Measurements from ENCODE around the gene TIAM2. TPM values are rescaled to one million over a fixed set of nuclear protein-coding genes. Genes with fewer than 3 reads are reported as not detected.

The TIAM2 gene
- total and polyA plus RNA-seq, 8 donors, result 1.1 to 44.2 (median 5.5) TPM

GRCh38 chr6:155259897-155260296, 264.8 kb downstream of the TIAM2 start:
- H3K4me1 ChIP-seq, result peaks cover 0 to 2% (median 0%) of the 10 kb centered on the region in 4 donors
- no peaks in the 10 kb centered on the region for H3K9me3 ChIP-seq
- no peak for DNase-seq
- no peaks in the 10 kb centered on the region for H3K27me3 ChIP-seq
- 84 to 90% (median 89%) methylated on average over 5 of the region's 5 CpGs for WGBS, 5 donors
- no peak overlapping the region for H3K4me3 ChIP-seq
- H3K27ac ChIP-seq, result no peak overlapping the region
- TF ChIP-seq EP300 (IDR thresholded peaks at IDR 0.05) (no peak), POLR2A (IDR thresholded peaks at IDR 0.05) (no peak), POLR2AphosphoS5 (IDR thresholded peaks at IDR 0.05) (no peak)
- TF ChIP-seq, protein P1, sequence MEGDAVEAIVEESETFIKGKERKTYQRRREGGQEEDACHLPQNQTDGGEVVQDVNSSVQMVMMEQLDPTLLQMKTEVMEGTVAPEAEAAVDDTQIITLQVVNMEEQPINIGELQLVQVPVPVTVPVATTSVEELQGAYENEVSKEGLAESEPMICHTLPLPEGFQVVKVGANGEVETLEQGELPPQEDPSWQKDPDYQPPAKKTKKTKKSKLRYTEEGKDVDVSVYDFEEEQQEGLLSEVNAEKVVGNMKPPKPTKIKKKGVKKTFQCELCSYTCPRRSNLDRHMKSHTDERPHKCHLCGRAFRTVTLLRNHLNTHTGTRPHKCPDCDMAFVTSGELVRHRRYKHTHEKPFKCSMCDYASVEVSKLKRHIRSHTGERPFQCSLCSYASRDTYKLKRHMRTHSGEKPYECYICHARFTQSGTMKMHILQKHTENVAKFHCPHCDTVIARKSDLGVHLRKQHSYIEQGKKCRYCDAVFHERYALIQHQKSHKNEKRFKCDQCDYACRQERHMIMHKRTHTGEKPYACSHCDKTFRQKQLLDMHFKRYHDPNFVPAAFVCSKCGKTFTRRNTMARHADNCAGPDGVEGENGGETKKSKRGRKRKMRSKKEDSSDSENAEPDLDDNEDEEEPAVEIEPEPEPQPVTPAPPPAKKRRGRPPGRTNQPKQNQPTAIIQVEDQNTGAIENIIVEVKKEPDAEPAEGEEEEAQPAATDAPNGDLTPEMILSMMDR (IDR thresholded peaks at IDR 0.05), result no peak
- intact Hi-C loops (cut with DNase I; ENCODE audit: low total_unique reads), result no loop called here
- peaks cover 9 to 69% (median 61%) of the 10 kb centered on the region in 4 donors for H3K36me3 ChIP-seq

DNA sequence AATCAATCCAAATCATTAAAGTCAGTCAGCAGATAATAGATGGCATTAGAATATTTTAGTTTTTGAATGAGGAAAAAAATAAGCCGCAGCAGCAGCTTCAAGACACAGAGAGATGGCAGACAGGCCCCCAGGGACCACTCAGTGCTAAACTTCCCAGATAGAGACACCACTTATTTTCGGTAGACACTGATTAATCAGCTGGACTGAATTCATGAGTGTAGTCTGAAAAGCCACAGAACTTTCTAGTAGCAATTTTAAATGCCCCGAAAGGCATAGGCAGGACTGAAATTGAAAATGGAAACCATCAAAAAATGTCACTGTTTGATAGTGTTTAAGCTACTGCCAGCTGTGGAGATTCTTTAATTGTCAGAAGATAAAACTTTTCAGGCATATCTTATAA, 265.6 kb downstream of the TIAM2 start:
- Histone ChIP-seq H3K27ac (no peak overlapping the region), H3K36me3 (peaks cover 9 to 65% (median 55%) of the 10 kb centered on the region in 4 donors), H3K27me3 (no peaks in the 10 kb centered on the region), H3K4me1 (peaks cover 0 to 4% (median 0%) of the 10 kb centered on the region in 4 donors), H3K4me3 (no peak overlapping the region), H3K9me3 (no peaks in the 10 kb centered on the region)
- no peak for DNase-seq
- intact Hi-C loops (cut with DNase I; ENCODE audit: low total_unique reads), result no loop called here
- 50 to 80% (median 63%) methylated on average over 3 of the region's 3 CpGs for WGBS, 5 donors
- TF ChIP-seq, protein P1 (IDR thresholded peaks at IDR 0.05), result no peak
- no peak for TF ChIP-seq POLR2AphosphoS5 (IDR thresholded peaks at IDR 0.05)

DNA sequence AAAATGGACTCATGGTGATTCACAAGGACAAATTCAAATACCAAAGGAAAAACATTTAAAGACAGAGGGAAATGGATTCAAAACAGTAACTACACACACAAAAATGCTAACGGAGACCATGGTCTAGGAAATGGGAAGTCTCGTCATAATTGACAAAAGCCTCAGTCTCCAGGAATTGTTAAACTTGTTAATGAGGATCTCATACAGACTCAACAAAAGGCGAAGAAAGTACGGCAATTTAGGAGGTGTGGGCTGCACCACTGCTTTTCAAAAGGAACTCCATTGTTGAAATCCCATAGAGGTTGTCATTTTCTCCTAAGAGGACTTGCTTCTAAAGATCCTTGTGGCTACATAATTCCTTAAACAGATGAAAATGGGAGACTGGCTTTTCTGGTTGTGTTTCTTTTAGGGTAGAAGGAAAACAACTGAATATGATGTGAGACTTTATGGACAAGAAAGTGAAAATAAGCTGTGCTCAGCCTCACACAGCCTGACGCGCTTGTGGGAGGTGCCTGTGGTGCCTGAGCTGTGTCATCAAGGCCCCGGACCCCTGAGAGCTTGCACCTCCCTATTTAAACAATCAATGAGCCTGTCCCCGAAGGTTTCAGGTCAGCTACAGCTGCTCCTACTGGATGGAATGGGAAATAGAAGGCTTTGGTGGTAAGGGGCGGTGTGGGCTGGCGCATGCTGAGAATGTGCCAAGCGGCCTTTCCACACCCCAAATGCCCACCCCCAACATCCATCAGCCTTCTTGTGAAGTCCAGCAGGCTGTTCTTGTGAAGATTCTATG, 266.2 kb downstream of the TIAM2 start:
- no peak for DNase-seq
- Histone ChIP-seq H3K27me3 (no peaks in the 10 kb centered on the region), H3K27ac (no peak overlapping the region), H3K36me3 (peaks cover 8 to 58% (median 49%) of the 10 kb centered on the region in 4 donors), H3K4me1 (peaks cover 0 to 4% (median 0%) of the 10 kb centered on the region in 4 donors), H3K4me3 (no peak overlapping the region), H3K9me3 (no peaks in the 10 kb centered on the region)
- intact Hi-C loops (cut with DNase I; ENCODE audit: low total_unique reads), result no loop called here
- TF ChIP-seq POLR2AphosphoS5 (IDR thresholded peaks at IDR 0.05), result no peak
- no peak for TF ChIP-seq POLR2A (IDR thresholded peaks at IDR 0.05)
- TF ChIP-seq EP300 (IDR thresholded peaks at IDR 0.05), result no peak
- TF ChIP-seq, protein P1 (IDR thresholded peaks at IDR 0.05), result no peak
- 86 to 93% (median 89%) methylated on average over 11 of the region's 11 CpGs for WGBS, 5 donors

DNA sequence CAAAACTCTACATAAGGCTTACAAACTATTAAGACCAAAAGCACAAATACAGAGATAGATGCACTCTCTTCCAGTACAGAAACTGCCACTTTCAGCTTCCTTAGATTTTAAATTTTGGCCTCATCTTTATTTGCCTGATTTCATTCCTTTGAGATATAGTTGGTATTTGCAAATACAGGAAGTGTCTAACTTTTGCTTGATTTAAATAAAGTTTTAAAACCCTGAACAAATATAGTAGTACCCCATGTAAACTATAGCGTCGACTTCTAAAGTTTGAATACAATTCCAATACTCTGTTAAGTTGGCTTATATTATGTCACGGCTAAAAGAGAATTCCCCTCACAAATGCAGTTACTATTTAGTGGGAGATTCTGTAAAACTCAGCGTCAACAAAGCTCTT, 267.5 kb downstream of the TIAM2 start:
- H3K27ac ChIP-seq, result no peak overlapping the region
- peaks cover 0 to 4% (median 0%) of the 10 kb centered on the region in 4 donors for H3K4me1 ChIP-seq
- H3K27me3 ChIP-seq, result no peaks in the 10 kb centered on the region
- DNase-seq, result no peak
- peaks cover 3 to 45% (median 38%) of the 10 kb centered on the region in 4 donors for H3K36me3 ChIP-seq
- no peaks in the 10 kb centered on the region for H3K9me3 ChIP-seq
- intact Hi-C loops (cut with DNase I; ENCODE audit: low total_unique reads), result no loop called here
- 84 to 89% (median 86%) methylated on average over 4 of the region's 4 CpGs for WGBS, 5 donors
- no peak overlapping the region for H3K4me3 ChIP-seq
- no peak for TF ChIP-seq POLR2A (IDR thresholded peaks at IDR 0.05)
- TF ChIP-seq, protein P1 (IDR thresholded peaks at IDR 0.05), result no peak
- no peak for TF ChIP-seq EP300 (IDR thresholded peaks at IDR 0.05)
- TF ChIP-seq POLR2AphosphoS5 (IDR thresholded peaks at IDR 0.05), result no peak
